ENCODE results near the gene TCP1.

- TF ChIP-seq POLR2A (IDR thresholded peaks at IDR 0.05; ENCODE audit: low read length) (no peak), GATA1 (IDR thresholded peaks at IDR 0.05; ENCODE audit: low read depth, low read length) (no peak)
These were observed 26.0 kb upstream of the TCP1 start for GRCh38 chr6:159815410-159815809.
